Testis (tissue), 3 donors: ENCODE measurements around the gene PEX19. TPM values are rescaled to one million over a fixed set of nuclear protein-coding genes. Genes with fewer than 3 reads are reported as not detected.

Source experiments
- DNase-seq: peaks from one replicate; pipeline ENCODE4 v3.0.0-alpha.2; 2019
- H3K27ac ChIP-seq, 2 donors: fragments of 200-600 bp; sonication (generic); one replicate each; pipeline ENCODE4 v1.5.1; 2019
- H3K27me3 ChIP-seq: fragments of 200-600 bp; sonication (generic); one replicate; pipeline ENCODE4 v1.5.1; 2019
- H3K36me3 ChIP-seq: fragments of 200-600 bp; sonication (generic); one replicate; pipeline ENCODE4 v1.5.1; 2017; ENCODE audit warnings: low read depth; ENCODE audit errors: missing control alignments
- H3K4me1 ChIP-seq: fragments of 200-600 bp; sonication (generic); one replicate; pipeline ENCODE4 v1.5.1; 2019
- H3K4me3 ChIP-seq, 2 donors: fragments of 200-600 bp; sonication (generic); one replicate each; pipeline ENCODE4 v1.5.1; 2017 to 2019
- H3K9me3 ChIP-seq: fragments of 200-600 bp; sonication (generic); one replicate; pipeline ENCODE4 v1.5.1; 2017
- CTCF ChIP-seq, 3 experiments: fragments of 450-650 bp in 2 of 3; fragments of 200-600 bp in 1 of 3; sonication (generic) in 1 of 3; IDR thresholded peaks; one replicate each; pipeline ENCODE4 v1.5.1; 2016 to 2019; ENCODE audit warnings: antibody characterized with exemption in 3 of 3, mild to moderate bottlenecking in 2 of 3, moderate library complexity in 1 of 3
- POLR2A ChIP-seq: fragments of 450-650 bp; IDR thresholded peaks from one replicate; pipeline ENCODE4 v1.6.1; 2017; ENCODE audit warnings: antibody characterized with exemption, mild to moderate bottlenecking, moderate library complexity
- WGBS, 2 donors: methylation state at CpG; one replicate each; pipeline ENCODE4 v1.1.5; 2018; 5-methylcytosine and 5-hydroxymethylcytosine counted together
- intact Hi-C: fragments of 100-400 bp; cut with DNase I; formaldehyde crosslinking; loops from one replicate; pipeline ENCODE4 v1.15.1; 2023; ENCODE audit warnings: low total_unique reads
- polyA plus RNA-seq: library from polyadenylated mRNA; stranded (reverse); fragments of 350-450 nt; fragmentation: Illumina TruSeq; extraction: RNeasy Lipid Tissue Mini Kit (QIAGEN cat#74804); gene quantifications from one replicate; pipeline ENCODE4 v1.2.3, GENCODE V29; 2014; ENCODE audit warnings: low read depth, low replicate concordance; ENCODE audit not compliant: insufficient read depth
- total RNA-seq, 2 donors: library from RNA; depleted of rRNA; stranded (reverse); fragments of >200 nt; gene quantifications; one replicate each; pipeline ENCODE4 v1.2.3, GENCODE V29; 2016

Gene PEX19
- total and polyA plus RNA-seq, 3 donors from 2014 or later, result 48.5 to 63.5 (median 56.6) TPM

- intact Hi-C loops, result no loop called here
- TF ChIP-seq POLR2A (no peak), CTCF (IDR thresholded peaks at IDR 0.05) (no peak)
- WGBS, 2 donors, result 94 to 96% methylated on average over 4 of the region's 4 CpGs
Measured at GRCh38 chr1:160325252-160325651, 40.3 kb upstream of the PEX19 start.

GRCh38 chr1:160322831-160323230, 37.9 kb upstream of the PEX19 start:
- TF ChIP-seq POLR2A (no peak), CTCF (IDR thresholded peaks at IDR 0.05) (no peak)
- no peaks in the 10 kb centered on the region for H3K9me3 ChIP-seq
- no peaks in the 10 kb centered on the region for H3K36me3 ChIP-seq
- H3K4me1 ChIP-seq, result no peaks in the 10 kb centered on the region
- no peak for DNase-seq
- H3K27me3 ChIP-seq, result no peaks in the 10 kb centered on the region
- no peak overlapping the region for H3K4me3 ChIP-seq
- no peak overlapping the region for H3K27ac ChIP-seq
- intact Hi-C loops, result no loop called here
- WGBS, 2 donors, result 93 to 97% methylated on average over 6 of the region's 6 CpGs

More at GRCh38 chr1:160325252-160325651, 40.3 kb upstream of the PEX19 start:
- H3K9me3 ChIP-seq, result no peaks in the 10 kb centered on the region
- no peaks in the 10 kb centered on the region for H3K4me1 ChIP-seq
- no peaks in the 10 kb centered on the region for H3K27me3 ChIP-seq
- no peak for DNase-seq
- no peak overlapping the region for H3K27ac ChIP-seq
- no peak overlapping the region for H3K4me3 ChIP-seq
- H3K36me3 ChIP-seq, result no peaks in the 10 kb centered on the region

GRCh38 chr1:160315359-160315758, 30.4 kb upstream of the PEX19 start:
- TF ChIP-seq POLR2A (no peak), CTCF (IDR thresholded peaks at IDR 0.05) (no peak)
- no peak for DNase-seq
- WGBS, 2 donors, result 74 to 96% methylated on average over 2 of the region's 2 CpGs
- no peak overlapping the region for H3K4me3 ChIP-seq
- no peaks in the 10 kb centered on the region for H3K36me3 ChIP-seq
- no peak overlapping the region for H3K27ac ChIP-seq
- H3K9me3 ChIP-seq, result no peaks in the 10 kb centered on the region
- intact Hi-C loops, result no loop called here
- no peaks in the 10 kb centered on the region for H3K4me1 ChIP-seq
- H3K27me3 ChIP-seq, result no peaks in the 10 kb centered on the region

GRCh38 chr1:160309571-160309970, 24.6 kb upstream of the PEX19 start:
- 76 to 83% methylated on average over 1 of the region's 1 CpG for WGBS, 2 donors
- no peak overlapping the region for H3K4me3 ChIP-seq
- TF ChIP-seq POLR2A, result no peak
- no peak for TF ChIP-seq CTCF (IDR thresholded peaks at IDR 0.05)
- H3K27ac ChIP-seq, result no peak overlapping the region
- intact Hi-C loops, result no loop called here
- no peaks in the 10 kb centered on the region for H3K27me3 ChIP-seq
- H3K4me1 ChIP-seq, result no peaks in the 10 kb centered on the region
- no peaks in the 10 kb centered on the region for H3K36me3 ChIP-seq
- no peak for DNase-seq
- H3K9me3 ChIP-seq, result no peaks in the 10 kb centered on the region

GRCh38 chr1:160309185-160309557, 24.2 kb upstream of the PEX19 start:
- no peaks in the 10 kb centered on the region for H3K4me1 ChIP-seq
- H3K36me3 ChIP-seq, result no peaks in the 10 kb centered on the region
- H3K27me3 ChIP-seq, result no peaks in the 10 kb centered on the region
- no peaks in the 10 kb centered on the region for H3K9me3 ChIP-seq
- no peak for DNase-seq
- H3K4me3 ChIP-seq, result no peak overlapping the region
- TF ChIP-seq POLR2A, result no peak
- no peak for TF ChIP-seq CTCF (IDR thresholded peaks at IDR 0.05)
- H3K27ac ChIP-seq, result no peak overlapping the region
- intact Hi-C loops, result no loop called here
